ENCODE measurements around the gene KREMEN2.
"Not testable (repeated sequence)": the region's sequence is repeated elsewhere in the genome, so short reads cannot be mapped to it uniquely, and the experiment has no call there.

The KREMEN2 gene

DNA sequence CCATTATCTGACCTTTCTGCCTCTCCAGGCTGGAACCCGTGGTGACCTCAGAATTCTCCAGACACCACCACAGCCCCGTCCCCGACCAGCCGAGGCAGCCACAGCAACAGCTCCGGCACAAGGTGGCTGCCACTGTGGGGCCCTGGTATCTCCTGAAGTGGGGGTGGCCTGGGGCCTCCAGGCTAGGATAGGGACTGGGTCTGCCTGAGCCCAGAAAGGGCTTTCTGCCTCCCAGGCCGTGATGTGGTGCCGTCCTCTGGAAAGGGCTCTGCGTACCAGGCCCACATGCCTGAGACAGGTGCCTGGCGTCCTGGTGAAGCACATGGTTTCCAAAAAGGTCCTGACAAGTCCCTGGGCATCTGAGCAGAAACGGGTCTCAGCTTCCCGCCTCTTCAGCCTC is 35.3 kb upstream of the KREMEN2 start:
- Histone ChIP-seq H3K4me3 (ENCODE audit: insufficient read depth, low read depth, low read length) (no peak overlapping the region), H3K27ac (ENCODE audit: insufficient read depth, low read depth, low read length, poor library complexity, severe bottlenecking) (no peak overlapping the region), H3K27me3 (ENCODE audit: control insufficient read depth, insufficient read depth, low read length, poor library complexity, severe bottlenecking) (no peaks in the 10 kb centered on the region), H3K36me3 (ENCODE audit: control insufficient read depth, insufficient read depth, low read length) (no peaks in the 10 kb centered on the region), H3K9me3 (ENCODE audit: control insufficient read depth, low read length) (no peaks in the 10 kb centered on the region), H3K4me1 (ENCODE audit: control insufficient read depth, insufficient read depth, low read length) (peaks cover 4% of the 10 kb centered on the region)
- WGBS, 2 experiments = 92% methylated on average over 11 of the region's 11 CpGs

DNA sequence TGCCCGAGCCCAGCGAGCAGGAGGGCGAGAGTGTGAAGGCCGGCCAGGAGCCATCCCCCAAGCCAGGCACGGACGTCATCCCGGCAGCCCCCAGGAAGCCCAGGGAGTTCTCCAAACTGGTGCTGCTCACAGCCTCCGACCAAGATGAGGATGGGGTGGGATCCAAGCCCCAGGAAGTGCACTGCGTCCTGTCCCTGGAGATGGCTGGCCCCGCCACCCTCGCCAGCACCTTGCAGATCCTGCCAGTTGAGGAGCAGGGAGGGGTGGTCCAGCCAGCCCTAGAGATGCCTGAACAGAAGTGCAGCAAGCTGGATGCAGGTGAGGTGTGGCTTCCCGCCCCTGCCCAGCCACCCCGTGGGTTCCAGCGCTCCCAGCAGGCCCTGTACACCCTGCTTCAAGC is 34.4 kb upstream of the KREMEN2 start:
- Histone ChIP-seq H3K4me1 (ENCODE audit: control insufficient read depth, insufficient read depth, low read length) (peaks cover 4% of the 10 kb centered on the region), H3K27ac (ENCODE audit: insufficient read depth, low read depth, low read length, poor library complexity, severe bottlenecking) (no peak overlapping the region), H3K27me3 (ENCODE audit: control insufficient read depth, insufficient read depth, low read length, poor library complexity, severe bottlenecking) (no peaks in the 10 kb centered on the region), H3K36me3 (ENCODE audit: control insufficient read depth, insufficient read depth, low read length) (no peaks in the 10 kb centered on the region), H3K4me3 (ENCODE audit: insufficient read depth, low read depth, low read length) (no peak overlapping the region), H3K9me3 (ENCODE audit: control insufficient read depth, low read length) (no peaks in the 10 kb centered on the region)
- WGBS, 2 experiments = 93 to 94% methylated on average over 14 of the region's 14 CpGs

DNA sequence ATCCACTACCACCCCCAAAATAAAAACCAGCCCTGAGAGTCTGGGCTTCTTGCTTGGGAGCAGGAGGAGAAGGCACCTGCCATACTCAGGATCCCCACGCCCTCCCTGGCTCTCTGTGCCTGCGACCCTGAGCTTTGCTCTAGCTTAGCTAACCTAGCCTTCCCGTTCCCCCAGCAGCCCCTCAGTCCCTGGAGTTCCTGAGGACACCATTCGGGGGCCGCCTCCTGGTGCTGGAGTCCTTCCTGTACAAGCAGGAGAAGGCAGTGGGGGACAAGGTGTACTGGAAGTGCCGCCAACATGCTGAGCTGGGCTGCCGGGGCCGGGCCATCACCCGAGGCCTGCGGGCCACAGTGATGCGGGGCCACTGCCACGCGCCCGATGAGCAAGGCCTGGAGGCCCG is 33.8 kb upstream of the KREMEN2 start:
- Histone ChIP-seq H3K4me1 (ENCODE audit: control insufficient read depth, insufficient read depth, low read length) (peaks cover 4% of the 10 kb centered on the region), H3K27me3 (ENCODE audit: control insufficient read depth, insufficient read depth, low read length, poor library complexity, severe bottlenecking) (no peaks in the 10 kb centered on the region)
- 95 to 96% methylated on average over 15 of the region's 15 CpGs for WGBS, 2 experiments

DNA sequence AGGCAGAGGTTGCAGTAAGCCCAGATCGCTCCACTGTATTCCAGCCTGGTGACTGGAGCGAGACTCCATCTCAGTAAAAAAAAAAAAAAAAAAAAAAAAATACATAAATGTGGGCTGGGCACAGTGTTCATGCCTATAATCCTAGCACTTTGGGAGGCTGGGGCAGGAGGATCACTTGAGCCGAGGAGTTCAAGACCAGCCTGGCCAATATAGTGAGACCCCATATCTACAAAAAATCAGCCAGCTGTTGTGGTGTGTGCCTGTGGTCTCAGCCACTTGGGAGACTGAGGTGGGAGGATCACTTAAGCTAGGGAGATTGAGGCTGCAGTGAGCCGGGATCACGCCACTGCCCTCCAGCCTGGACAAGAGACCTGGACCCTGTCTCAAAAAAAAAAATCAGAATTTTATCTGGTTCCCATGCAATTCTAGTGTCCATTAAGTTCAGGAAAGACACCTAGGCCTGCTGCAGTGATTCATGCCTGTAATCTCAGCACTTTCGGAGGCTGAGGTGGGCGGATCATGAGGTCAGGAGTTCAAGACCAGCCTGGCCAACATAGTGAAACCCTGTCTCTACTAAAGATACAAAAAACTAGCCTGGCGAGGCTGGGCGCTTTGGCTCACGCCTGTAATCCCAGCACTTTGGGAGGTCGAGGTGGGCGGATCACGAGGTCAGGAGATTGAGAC is 32.7 kb upstream of the KREMEN2 start:
- not testable (repeated sequence) for H3K27ac ChIP-seq (ENCODE audit: insufficient read depth, low read depth, low read length, poor library complexity, severe bottlenecking); H3K27me3 ChIP-seq (ENCODE audit: control insufficient read depth, insufficient read depth, low read length, poor library complexity, severe bottlenecking); H3K4me3 ChIP-seq (ENCODE audit: insufficient read depth, low read depth, low read length); H3K4me1 ChIP-seq (ENCODE audit: control insufficient read depth, insufficient read depth, low read length); H3K9me3 ChIP-seq (ENCODE audit: control insufficient read depth, low read length); H3K36me3 ChIP-seq (ENCODE audit: control insufficient read depth, insufficient read depth, low read length)
- WGBS, 2 experiments = 89 to 91% methylated on average over 12 to 13 of the region's 13 CpGs

More for the DNA sequence above, 33.8 kb upstream of the KREMEN2 start:
- Histone ChIP-seq H3K4me3 (ENCODE audit: insufficient read depth, low read depth, low read length) (no peak overlapping the region), H3K36me3 (ENCODE audit: control insufficient read depth, insufficient read depth, low read length) (no peaks in the 10 kb centered on the region), H3K9me3 (ENCODE audit: control insufficient read depth, low read length) (no peaks in the 10 kb centered on the region), H3K27ac (ENCODE audit: insufficient read depth, low read depth, low read length, poor library complexity, severe bottlenecking) (no peak overlapping the region)

DNA sequence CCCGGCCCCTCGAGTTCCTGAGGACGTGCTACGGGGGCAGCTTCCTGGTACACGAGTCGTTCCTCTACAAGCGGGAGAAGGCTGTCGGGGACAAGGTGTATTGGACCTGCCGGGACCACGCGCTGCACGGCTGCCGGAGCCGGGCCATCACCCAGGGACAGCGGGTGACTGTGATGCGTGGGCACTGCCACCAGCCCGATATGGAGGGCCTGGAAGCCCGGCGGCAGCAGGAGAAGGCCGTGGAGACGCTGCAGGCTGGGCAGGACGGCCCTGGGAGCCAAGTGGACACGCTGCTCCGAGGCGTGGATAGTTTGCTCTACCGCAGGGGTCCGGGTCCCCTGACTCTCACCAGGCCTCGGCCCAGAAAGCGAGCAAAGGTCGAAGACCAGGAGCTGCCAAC is 30.9 kb upstream of the KREMEN2 start:
- Histone ChIP-seq H3K4me1 (ENCODE audit: control insufficient read depth, insufficient read depth, low read length) (no peaks in the 10 kb centered on the region), H3K36me3 (ENCODE audit: control insufficient read depth, insufficient read depth, low read length) (peaks cover 4% of the 10 kb centered on the region), H3K4me3 (ENCODE audit: insufficient read depth, low read depth, low read length) (no peak overlapping the region), H3K27ac (ENCODE audit: insufficient read depth, low read depth, low read length, poor library complexity, severe bottlenecking) (no peak overlapping the region), H3K27me3 (ENCODE audit: control insufficient read depth, insufficient read depth, low read length, poor library complexity, severe bottlenecking) (no peaks in the 10 kb centered on the region), H3K9me3 (ENCODE audit: control insufficient read depth, low read length) (no peaks in the 10 kb centered on the region)
- 94% methylated on average over 30 of the region's 30 CpGs for WGBS, 2 experiments

DNA sequence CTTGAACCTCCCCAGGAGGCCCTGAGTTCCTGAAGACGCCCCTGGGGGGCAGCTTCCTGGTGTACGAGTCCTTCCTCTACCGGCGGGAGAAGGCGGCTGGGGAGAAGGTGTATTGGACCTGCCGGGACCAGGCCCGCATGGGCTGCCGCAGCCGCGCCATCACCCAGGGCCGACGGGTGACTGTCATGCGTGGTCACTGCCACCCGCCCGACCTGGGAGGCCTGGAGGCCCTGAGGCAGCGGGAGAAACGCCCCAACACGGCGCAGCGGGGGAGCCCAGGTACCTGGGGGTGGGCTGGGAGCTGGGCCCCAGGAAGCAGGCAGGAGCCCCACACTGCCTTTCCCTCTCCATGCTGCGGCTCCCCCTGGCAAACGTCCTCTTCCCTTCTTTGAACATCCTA is 30.4 kb upstream of the KREMEN2 start:
- no peak overlapping the region for H3K27ac ChIP-seq (ENCODE audit: insufficient read depth, low read depth, low read length, poor library complexity, severe bottlenecking)
- H3K4me3 ChIP-seq (ENCODE audit: insufficient read depth, low read depth, low read length) = no peak overlapping the region
- no peaks in the 10 kb centered on the region for H3K9me3 ChIP-seq (ENCODE audit: control insufficient read depth, low read length)
- 94 to 95% methylated on average over 22 of the region's 22 CpGs for WGBS, 2 experiments
- H3K36me3 ChIP-seq (ENCODE audit: control insufficient read depth, insufficient read depth, low read length) = peaks cover 4% of the 10 kb centered on the region
- H3K27me3 ChIP-seq (ENCODE audit: control insufficient read depth, insufficient read depth, low read length, poor library complexity, severe bottlenecking) = no peaks in the 10 kb centered on the region
- no peaks in the 10 kb centered on the region for H3K4me1 ChIP-seq (ENCODE audit: control insufficient read depth, insufficient read depth, low read length)

DNA sequence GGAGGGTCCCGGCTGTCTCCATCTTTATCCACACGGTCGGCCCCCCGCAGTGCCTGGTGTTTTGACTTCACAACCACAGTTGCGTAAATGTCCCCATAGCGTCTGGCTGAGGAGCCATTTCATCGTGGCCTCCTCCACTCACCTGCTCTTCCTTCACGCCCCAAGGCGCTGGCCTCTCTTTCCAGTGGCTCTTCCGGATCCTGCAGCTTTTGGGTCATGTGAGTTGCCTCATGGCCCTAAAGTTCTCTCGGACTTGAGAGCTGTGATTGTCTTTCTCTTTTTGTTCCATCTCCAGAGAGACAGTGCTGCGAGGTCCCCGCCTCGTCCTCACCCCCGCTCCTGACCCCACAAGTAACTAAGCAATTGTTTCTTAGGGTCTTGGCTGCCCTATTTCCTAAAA is 29.6 kb upstream of the KREMEN2 start:
- no peaks in the 10 kb centered on the region for H3K9me3 ChIP-seq (ENCODE audit: control insufficient read depth, low read length)
- no peak overlapping the region for H3K27ac ChIP-seq (ENCODE audit: insufficient read depth, low read depth, low read length, poor library complexity, severe bottlenecking)
- 93 to 94% methylated on average over 15 of the region's 15 CpGs for WGBS, 2 experiments
- no peaks in the 10 kb centered on the region for H3K4me1 ChIP-seq (ENCODE audit: control insufficient read depth, insufficient read depth, low read length)
- H3K36me3 ChIP-seq (ENCODE audit: control insufficient read depth, insufficient read depth, low read length) = peaks cover 4% of the 10 kb centered on the region
- no peak overlapping the region for H3K4me3 ChIP-seq (ENCODE audit: insufficient read depth, low read depth, low read length)
- no peaks in the 10 kb centered on the region for H3K27me3 ChIP-seq (ENCODE audit: control insufficient read depth, insufficient read depth, low read length, poor library complexity, severe bottlenecking)

DNA sequence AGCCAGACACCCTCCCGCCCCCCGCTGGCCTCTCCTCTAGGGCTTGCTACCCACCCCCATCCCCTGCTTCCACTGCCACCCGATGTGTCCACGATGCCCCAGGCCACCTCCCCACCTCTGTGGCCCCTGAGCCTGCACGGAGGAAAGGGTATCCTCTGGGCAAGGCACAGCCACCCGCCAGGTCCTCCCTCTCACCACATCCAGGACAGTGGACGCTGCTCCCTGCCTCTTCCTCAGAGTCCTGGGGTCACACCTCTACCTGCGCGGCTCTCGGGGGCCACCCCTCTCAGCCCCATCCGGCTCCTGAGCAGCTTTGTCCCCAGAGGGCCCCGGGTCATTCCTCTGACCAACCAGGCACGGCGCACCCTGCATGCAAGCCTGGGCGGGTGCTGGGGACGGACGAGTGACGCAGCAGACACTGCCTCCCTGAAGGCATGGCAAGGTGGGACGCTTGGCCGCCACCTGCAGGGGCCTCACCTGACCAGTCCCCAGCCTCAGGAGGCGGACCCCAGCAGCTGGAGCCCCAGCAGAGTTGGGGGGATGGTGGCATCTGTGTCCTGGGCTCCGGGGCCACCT is 27.6 kb upstream of the KREMEN2 start:
- H3K27ac ChIP-seq (ENCODE audit: insufficient read depth, low read depth, low read length, poor library complexity, severe bottlenecking) = no peak overlapping the region
- no peak overlapping the region for H3K4me3 ChIP-seq (ENCODE audit: insufficient read depth, low read depth, low read length)
- H3K36me3 ChIP-seq (ENCODE audit: control insufficient read depth, insufficient read depth, low read length) = peaks cover 14% of the 10 kb centered on the region
- 92 to 93% methylated on average over 22 of the region's 22 CpGs for WGBS, 2 experiments
- H3K9me3 ChIP-seq (ENCODE audit: control insufficient read depth, low read length) = no peaks in the 10 kb centered on the region
- H3K4me1 ChIP-seq (ENCODE audit: control insufficient read depth, insufficient read depth, low read length) = no peaks in the 10 kb centered on the region
- no peaks in the 10 kb centered on the region for H3K27me3 ChIP-seq (ENCODE audit: control insufficient read depth, insufficient read depth, low read length, poor library complexity, severe bottlenecking)

DNA sequence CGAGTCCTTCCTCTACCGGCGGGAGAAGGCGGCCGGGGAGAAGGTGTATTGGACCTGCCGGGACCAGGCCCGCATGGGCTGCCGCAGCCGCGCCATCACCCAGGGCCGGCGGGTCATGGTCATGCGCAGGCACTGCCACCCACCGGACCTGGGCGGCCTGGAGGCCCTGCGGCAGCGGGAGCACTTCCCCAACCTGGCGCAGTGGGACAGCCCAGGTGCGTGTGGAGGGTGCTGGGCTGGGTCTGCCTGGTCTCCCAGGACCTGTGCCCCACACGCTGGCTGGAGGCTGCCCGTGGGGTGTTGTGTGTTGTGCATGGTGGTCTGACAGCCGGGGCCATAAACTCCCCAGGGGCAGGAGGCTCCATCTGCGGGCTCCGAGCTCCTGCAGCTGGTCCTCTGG is 26.9 kb upstream of the KREMEN2 start:
- Histone ChIP-seq H3K4me3 (ENCODE audit: insufficient read depth, low read depth, low read length) (no peak overlapping the region), H3K9me3 (ENCODE audit: control insufficient read depth, low read length) (no peaks in the 10 kb centered on the region), H3K4me1 (ENCODE audit: control insufficient read depth, insufficient read depth, low read length) (no peaks in the 10 kb centered on the region), H3K27ac (ENCODE audit: insufficient read depth, low read depth, low read length, poor library complexity, severe bottlenecking) (no peak overlapping the region), H3K27me3 (ENCODE audit: control insufficient read depth, insufficient read depth, low read length, poor library complexity, severe bottlenecking) (no peaks in the 10 kb centered on the region), H3K36me3 (ENCODE audit: control insufficient read depth, insufficient read depth, low read length) (peaks cover 14% of the 10 kb centered on the region)
- WGBS, 2 experiments = 95 to 96% methylated on average over 24 of the region's 24 CpGs

DNA sequence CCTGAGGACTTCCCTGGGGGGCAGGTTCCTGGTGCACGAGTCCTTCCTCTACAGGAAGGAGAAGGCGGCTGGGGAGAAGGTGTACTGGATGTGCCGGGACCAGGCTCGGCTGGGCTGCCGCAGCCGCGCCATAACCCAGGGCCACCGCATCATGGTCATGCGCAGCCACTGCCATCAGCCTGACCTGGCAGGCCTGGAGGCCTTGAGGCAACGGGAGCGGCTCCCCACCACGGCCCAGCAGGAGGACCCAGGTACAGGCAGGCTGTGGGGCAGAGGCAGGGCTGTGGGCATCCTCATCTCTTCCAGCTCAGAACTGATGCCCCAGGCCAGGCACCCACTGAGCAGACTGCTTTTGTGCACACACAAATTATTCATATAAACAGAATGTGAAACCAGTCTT is 25.9 kb upstream of the KREMEN2 start:
- H3K4me3 ChIP-seq (ENCODE audit: insufficient read depth, low read depth, low read length) = no peak overlapping the region
- H3K36me3 ChIP-seq (ENCODE audit: control insufficient read depth, insufficient read depth, low read length) = peaks cover 14% of the 10 kb centered on the region
- H3K27ac ChIP-seq (ENCODE audit: insufficient read depth, low read depth, low read length, poor library complexity, severe bottlenecking) = no peak overlapping the region
- no peaks in the 10 kb centered on the region for H3K9me3 ChIP-seq (ENCODE audit: control insufficient read depth, low read length)
- no peaks in the 10 kb centered on the region for H3K4me1 ChIP-seq (ENCODE audit: control insufficient read depth, insufficient read depth, low read length)
- H3K27me3 ChIP-seq (ENCODE audit: control insufficient read depth, insufficient read depth, low read length, poor library complexity, severe bottlenecking) = no peaks in the 10 kb centered on the region
- 96% methylated on average over 12 of the region's 12 CpGs for WGBS, 2 experiments
